ENCODE data around the gene RDH16.

- TF ChIP-seq CTCF (conservative IDR thresholded peaks at IDR 0.05), result no peak
- TF ChIP-seq ZFX (IDR thresholded peaks at IDR 0.05), result no peak
These were observed 25.3 kb downstream of the RDH16 start for GRCh38 chr12:56932146-56932545.

Data from C4-2B (cell line).